Gastroesophageal sphincter (tissue), 3 donors: ENCODE data around the gene ZC3H12C.

Experiments
- CTCF ChIP-seq, 4 experiments: fragments of 200-600 bp in 2 of 4; fragments of 450-650 bp in 2 of 4; sonication (generic) in 1 of 4; IDR thresholded peaks; one replicate each; pipeline ENCODE4 v1.5.1; 2017 to 2019; ENCODE audit warnings: antibody characterized with exemption in 4 of 4, mild to moderate bottlenecking in 2 of 4, moderate library complexity in 2 of 4
- EP300 ChIP-seq: sonication (generic); formaldehyde crosslinking; IDR thresholded peaks from one replicate; pipeline ENCODE4 v1.6.1; 2017; ENCODE audit warnings: antibody characterized with exemption, mild to moderate bottlenecking
- POLR2A ChIP-seq, 2 donors: fragments of 450-650 bp; IDR thresholded peaks; one replicate each; pipeline ENCODE4 v1.6.1; 2017; ENCODE audit warnings: antibody characterized with exemption in 2 of 2, mild to moderate bottlenecking in 2 of 2, moderate library complexity in 1 of 2
- POLR2AphosphoS5 ChIP-seq: sonication (generic); formaldehyde crosslinking; IDR thresholded peaks from one replicate; pipeline ENCODE4 v1.6.1; 2017; ENCODE audit warnings: antibody characterized with exemption

- TF ChIP-seq CTCF (IDR thresholded peaks at IDR 0.05), result no peak
- TF ChIP-seq POLR2A (IDR thresholded peaks at IDR 0.05), result no peak
- no peak for TF ChIP-seq EP300
- TF ChIP-seq POLR2AphosphoS5, result no peak
Observed at GRCh38 chr11:110199184-110199981, 106.2 kb downstream of the ZC3H12C start.
